AG10803 (cell line): ENCODE measurements around the gene ZDHHC20.

Source experiments
- DNase-seq: peaks from one replicate; pipeline ENCODE4 v3.0.0; 2010; ENCODE audit warnings: low read depth
- H3K4me3 ChIP-seq: 2 replicates; pipeline ENCODE4 v1.5.1; 2011; ENCODE audit warnings: mild to moderate bottlenecking, low read length, control low read depth
- TF ChIP-seq, protein P1 (sequence below): conservative IDR thresholded peaks from 2 replicates; pipeline ENCODE4 v1.5.1; 2011; ENCODE audit warnings: mild to moderate bottlenecking, low read length, control low read depth, inconsistent platforms

Gene ZDHHC20

DNA sequence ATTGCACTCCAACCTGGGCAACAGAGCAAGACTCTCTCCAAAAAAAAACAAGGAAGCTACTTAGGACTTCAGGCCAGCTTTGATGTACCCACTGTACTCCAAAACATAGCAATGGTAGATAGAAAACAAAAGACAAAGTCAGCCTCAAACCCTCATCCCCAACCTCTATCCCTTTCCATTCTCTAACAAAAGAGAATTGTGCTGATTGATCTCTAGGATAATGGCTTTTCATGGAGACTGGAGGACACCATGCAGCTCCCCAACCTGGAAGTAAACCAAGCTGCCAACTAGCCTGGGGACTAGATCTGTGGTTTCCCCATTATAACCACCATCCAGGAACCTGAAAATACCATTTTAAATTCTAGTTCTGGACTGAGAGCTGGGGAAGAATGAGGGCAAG lies 4.3 kb upstream of the ZDHHC20 start:
- TF ChIP-seq, protein P1, sequence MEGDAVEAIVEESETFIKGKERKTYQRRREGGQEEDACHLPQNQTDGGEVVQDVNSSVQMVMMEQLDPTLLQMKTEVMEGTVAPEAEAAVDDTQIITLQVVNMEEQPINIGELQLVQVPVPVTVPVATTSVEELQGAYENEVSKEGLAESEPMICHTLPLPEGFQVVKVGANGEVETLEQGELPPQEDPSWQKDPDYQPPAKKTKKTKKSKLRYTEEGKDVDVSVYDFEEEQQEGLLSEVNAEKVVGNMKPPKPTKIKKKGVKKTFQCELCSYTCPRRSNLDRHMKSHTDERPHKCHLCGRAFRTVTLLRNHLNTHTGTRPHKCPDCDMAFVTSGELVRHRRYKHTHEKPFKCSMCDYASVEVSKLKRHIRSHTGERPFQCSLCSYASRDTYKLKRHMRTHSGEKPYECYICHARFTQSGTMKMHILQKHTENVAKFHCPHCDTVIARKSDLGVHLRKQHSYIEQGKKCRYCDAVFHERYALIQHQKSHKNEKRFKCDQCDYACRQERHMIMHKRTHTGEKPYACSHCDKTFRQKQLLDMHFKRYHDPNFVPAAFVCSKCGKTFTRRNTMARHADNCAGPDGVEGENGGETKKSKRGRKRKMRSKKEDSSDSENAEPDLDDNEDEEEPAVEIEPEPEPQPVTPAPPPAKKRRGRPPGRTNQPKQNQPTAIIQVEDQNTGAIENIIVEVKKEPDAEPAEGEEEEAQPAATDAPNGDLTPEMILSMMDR: no peak
- no peak overlapping the region for H3K4me3 ChIP-seq
- DNase-seq: no peak

DNA sequence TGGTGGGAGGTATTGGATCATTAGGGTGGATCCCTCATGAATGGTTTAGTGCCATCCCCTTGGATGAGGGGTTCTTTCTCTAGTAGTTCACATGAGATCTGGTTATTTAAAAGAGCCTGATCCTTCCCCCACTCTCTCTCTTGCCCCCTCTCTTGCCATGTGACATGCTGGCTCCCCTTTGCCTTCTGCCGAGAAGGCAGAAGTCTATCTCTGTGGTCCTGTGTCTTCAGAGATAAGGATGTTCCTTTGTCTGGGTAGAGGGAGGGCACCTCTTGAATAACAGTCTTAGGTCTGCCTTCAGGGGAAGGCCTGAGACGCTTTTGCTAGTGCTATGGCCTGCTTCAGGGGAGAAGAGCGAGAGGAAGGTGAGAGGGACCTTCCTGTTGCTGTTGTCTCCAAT lies 2.0 kb upstream of the ZDHHC20 start:
- TF ChIP-seq, protein P1: no peak
- H3K4me3 ChIP-seq: no peak overlapping the region
- no peak for DNase-seq

DNA sequence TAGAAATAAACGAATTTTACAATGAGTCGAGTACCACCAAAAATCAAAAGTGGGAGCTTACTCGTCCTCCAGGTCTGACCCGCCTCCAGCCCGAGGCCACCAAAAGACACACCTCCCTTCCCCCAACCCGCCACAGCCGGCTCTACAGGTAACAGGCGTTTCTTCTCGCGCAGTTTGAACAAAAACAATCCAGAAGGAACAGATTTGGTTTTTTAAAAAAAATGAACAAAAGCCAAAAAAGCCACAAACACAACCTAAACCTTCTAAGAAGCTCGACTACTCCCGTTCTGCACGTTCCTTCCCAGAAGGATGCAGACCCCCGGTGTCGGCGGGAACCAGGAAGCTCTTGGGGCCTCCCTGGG lies 671 bp downstream of the ZDHHC20 start:
- TF ChIP-seq, protein P1: no peak
- no peak for DNase-seq
- H3K4me3 ChIP-seq: peak overlapping the region; percentile 85

DNA sequence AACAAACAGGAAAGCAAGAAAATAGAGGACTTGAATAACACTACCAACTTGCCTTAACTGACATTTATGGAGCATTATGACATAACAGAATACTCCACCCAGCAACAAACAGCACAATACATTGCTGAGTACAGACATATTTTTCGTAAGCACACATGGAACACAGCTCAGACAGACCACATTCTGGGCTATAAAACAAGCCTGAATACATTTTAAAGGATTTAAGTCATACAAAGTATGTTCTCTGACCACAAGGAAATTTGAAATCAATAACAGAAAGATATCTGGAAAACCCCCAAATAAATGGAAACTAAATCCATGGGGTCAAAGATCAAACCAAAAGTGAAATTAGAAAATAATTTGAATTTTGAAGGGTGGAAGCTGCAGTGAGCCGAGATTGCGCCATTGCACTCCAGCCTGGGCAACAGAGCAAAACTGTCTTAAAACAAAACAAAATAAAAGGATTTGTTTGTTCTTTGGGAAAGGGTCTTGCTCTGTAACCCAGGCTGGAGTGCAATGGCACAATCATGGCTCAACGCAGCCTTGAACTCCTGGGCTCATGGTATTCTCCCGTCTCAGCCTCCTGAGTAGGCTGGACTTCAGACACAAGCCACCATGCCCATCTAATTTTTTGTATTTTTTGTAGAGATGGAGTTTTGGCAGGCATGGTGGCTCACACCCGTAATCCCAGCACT lies 5.6 kb downstream of the ZDHHC20 start:
- DNase-seq: peak; percentile 77
- TF ChIP-seq, protein P1: no peak
- H3K4me3 ChIP-seq: no peak overlapping the region

DNA sequence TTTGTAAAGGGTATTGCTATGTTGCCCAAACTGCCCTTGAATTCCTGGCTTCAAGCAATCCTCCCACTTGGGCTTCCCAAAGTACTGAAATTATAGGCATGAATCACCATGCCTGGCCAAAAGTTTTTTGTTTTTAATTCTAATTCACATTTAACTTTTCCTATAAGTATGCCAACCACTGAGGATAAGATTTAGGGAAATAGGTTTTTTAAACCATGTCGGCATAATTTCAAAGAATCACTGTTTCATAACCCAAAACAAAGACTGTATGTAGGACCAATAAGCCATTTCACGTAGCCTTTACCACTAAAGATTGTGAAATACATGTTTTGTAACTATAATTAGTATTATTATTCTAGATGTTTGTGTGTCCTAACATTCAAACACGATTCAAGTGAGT lies 8.2 kb downstream of the ZDHHC20 start:
- no peak for DNase-seq

DNA sequence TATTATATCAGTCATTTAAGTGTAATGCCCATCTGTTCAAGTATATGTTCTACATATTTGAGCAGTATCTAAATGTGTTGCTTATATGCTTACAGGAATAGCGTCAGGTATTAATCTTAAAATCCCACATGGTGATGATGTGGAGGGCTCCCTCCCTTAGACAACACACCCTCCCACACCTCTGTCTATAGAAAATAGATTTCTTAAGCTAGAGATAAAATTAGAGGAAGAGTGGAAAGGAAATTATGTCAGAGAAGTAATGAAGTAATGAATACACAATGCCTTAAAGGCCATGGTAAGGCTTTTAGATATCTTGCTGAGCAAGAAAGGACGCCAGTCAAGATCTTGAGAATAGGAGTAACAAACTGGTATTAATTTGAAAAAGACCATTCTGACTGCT lies 12.4 kb downstream of the ZDHHC20 start:
- DNase-seq: no peak
- TF ChIP-seq, protein P1: no peak
- no peak overlapping the region for H3K4me3 ChIP-seq

More for the DNA sequence above, 8.2 kb downstream of the ZDHHC20 start:
- TF ChIP-seq, protein P1: no peak
- no peak overlapping the region for H3K4me3 ChIP-seq

DNA sequence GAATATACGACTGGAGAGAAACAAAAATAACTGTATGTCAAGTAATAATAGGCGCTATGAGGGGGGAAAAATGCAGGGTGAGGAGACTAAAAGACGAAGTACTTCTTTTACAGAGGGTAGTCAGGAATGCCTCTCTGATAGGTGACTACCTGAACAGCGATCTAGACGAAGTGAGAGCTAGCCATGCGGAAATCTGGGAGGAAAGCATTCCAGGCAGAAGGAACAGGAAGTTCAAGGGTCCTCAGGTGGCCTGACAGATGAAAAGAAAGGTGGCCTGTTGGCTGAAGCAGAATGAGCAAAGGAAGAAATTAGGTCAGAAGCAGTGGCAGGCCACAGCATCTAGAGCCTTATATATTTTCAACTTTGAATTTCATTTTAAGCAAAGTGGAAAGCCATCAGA lies 13.3 kb downstream of the ZDHHC20 start:
- DNase-seq: no peak
- no peak overlapping the region for H3K4me3 ChIP-seq
- TF ChIP-seq, protein P1: no peak
